HL-60 (cell line): Measurements from ENCODE around the gene GH2.

Experiments
- GABPA ChIP-seq: IDR thresholded peaks from 2 replicates; pipeline ENCODE4 v1.6.1; 2012; ENCODE audit warnings: low read depth
- POLR2AphosphoS5 ChIP-seq: IDR thresholded peaks from 2 replicates; pipeline ENCODE4 v1.6.1; 2012; ENCODE audit warnings: low read depth
- TF ChIP-seq, protein P1 (sequence below): IDR thresholded peaks from one replicate; pipeline ENCODE4 v1.5.1; 2011; ENCODE audit warnings: low read length, control low read depth, inconsistent platforms; ENCODE audit not compliant: insufficient read depth

DNA sequence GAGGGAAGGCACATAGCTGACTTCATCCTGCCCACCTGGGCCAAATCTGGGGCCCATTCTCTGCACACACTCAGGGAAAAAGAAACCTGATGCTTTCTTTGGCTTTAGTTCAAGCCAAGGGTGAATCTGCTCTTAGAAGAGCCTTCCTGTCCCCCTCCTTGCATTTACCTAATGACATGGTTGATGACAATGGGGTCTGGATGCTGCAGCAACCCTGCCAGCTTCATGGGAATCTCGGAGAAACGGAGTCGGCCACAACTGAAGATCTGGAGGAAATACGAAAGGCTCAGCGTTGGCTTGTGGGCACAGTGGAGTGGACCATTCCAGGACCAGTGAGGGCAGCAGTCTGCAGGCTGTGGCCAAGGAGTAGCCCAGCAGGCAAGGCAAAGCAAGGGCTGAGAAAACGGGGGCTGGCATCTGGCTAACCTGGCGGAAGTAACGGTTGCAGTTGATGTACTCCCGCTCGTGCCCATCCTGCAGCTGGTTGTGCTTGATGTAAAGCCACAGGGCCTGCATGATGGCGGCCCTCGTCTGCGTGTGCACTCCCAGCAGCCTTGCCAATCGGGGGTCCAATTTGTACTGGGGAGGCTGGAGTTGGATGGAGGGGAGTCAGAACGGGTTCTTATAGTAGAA is 47.9 kb downstream of the GH2 start:
- TF ChIP-seq, protein P1, sequence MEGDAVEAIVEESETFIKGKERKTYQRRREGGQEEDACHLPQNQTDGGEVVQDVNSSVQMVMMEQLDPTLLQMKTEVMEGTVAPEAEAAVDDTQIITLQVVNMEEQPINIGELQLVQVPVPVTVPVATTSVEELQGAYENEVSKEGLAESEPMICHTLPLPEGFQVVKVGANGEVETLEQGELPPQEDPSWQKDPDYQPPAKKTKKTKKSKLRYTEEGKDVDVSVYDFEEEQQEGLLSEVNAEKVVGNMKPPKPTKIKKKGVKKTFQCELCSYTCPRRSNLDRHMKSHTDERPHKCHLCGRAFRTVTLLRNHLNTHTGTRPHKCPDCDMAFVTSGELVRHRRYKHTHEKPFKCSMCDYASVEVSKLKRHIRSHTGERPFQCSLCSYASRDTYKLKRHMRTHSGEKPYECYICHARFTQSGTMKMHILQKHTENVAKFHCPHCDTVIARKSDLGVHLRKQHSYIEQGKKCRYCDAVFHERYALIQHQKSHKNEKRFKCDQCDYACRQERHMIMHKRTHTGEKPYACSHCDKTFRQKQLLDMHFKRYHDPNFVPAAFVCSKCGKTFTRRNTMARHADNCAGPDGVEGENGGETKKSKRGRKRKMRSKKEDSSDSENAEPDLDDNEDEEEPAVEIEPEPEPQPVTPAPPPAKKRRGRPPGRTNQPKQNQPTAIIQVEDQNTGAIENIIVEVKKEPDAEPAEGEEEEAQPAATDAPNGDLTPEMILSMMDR, result no peak
- TF ChIP-seq POLR2AphosphoS5 (no peak), GABPA (no peak)
